ENCODE measurements around the gene MSLN.
"Not testable (repeated sequence)": the region's sequence is repeated elsewhere in the genome, so short reads cannot be mapped to it uniquely, and the experiment has no call there.

MSLN gene

DNA sequence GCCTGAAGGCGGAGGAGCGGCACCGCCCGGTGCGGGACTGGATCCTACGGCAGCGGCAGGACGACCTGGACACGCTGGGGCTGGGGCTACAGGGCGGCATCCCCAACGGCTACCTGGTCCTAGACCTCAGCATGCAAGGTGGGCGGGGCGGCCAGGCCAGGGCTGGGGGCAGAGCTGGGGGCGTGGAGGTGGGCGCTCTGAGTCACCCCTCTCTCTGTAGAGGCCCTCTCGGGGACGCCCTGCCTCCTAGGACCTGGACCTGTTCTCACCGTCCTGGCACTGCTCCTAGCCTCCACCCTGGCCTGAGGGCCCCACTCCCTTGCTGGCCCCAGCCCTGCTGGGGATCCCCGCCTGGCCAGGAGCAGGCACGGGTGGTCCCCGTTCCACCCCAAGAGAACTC lies 7.9 kb downstream of the MSLN start:
- no peak for DNase-seq (ENCODE audit: extremely low read depth, low read depth)
- TF ChIP-seq, protein P1, sequence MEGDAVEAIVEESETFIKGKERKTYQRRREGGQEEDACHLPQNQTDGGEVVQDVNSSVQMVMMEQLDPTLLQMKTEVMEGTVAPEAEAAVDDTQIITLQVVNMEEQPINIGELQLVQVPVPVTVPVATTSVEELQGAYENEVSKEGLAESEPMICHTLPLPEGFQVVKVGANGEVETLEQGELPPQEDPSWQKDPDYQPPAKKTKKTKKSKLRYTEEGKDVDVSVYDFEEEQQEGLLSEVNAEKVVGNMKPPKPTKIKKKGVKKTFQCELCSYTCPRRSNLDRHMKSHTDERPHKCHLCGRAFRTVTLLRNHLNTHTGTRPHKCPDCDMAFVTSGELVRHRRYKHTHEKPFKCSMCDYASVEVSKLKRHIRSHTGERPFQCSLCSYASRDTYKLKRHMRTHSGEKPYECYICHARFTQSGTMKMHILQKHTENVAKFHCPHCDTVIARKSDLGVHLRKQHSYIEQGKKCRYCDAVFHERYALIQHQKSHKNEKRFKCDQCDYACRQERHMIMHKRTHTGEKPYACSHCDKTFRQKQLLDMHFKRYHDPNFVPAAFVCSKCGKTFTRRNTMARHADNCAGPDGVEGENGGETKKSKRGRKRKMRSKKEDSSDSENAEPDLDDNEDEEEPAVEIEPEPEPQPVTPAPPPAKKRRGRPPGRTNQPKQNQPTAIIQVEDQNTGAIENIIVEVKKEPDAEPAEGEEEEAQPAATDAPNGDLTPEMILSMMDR (IDR thresholded peaks at IDR 0.05; ENCODE audit: low read depth, low read length) = no peak

DNA sequence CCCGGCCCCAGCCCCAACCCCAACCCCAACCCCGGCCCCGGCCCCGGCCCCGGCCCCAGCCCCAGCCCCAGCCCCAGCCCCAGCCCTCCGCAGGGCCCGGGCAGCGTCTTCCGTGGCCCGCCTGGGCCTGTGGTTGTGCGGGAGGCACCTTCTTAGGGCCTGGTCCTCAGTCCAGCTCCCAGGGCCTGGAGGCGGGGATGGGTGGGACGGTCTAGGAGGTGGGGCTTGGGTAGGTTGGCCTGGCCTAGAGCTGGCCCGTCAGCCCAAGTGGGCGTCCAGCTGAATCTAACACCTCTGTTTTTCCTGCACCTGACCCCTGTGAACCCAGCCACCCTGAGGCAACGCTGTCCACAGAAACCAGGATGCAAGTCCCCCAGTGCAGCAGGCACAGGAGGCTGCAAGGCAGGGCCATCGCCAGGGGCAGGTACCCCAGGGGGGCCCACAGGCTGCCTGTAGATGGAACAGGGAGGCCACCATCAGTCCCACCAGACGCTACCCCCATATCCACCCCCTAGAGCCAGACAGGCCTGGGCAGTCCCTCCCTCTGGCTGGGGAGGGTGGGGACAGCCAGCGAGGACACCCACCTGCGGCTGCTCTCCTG lies 8.8 kb downstream of the MSLN start:
- TF ChIP-seq, protein P1 (IDR thresholded peaks at IDR 0.05; ENCODE audit: low read depth, low read length) = no peak
- DNase-seq (ENCODE audit: extremely low read depth, low read depth) = no peak

DNA sequence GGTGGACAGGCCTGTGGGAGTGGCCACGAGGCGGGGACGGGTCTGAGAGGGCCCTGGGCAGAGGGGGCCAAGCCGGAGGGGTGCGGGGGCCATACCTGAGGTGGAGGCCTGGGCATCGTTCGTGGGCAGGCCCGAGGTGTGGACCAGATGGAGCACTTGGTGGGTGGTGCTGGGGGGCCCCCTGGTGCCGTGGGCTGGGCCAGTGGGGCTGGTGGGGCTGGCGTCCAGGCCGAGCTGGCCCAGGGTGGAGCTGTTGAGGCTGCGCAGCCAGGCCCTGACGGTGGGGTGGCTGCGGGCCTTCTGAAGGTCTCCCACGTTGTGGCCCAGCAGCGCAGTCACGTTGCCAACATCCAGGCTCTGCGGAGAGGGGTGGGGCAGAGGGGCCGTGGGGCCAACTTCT lies 9.4 kb downstream of the MSLN start:
- TF ChIP-seq, protein P1 (IDR thresholded peaks at IDR 0.05; ENCODE audit: low read depth, low read length) = no peak
- no peak for DNase-seq (ENCODE audit: extremely low read depth, low read depth)

DNA sequence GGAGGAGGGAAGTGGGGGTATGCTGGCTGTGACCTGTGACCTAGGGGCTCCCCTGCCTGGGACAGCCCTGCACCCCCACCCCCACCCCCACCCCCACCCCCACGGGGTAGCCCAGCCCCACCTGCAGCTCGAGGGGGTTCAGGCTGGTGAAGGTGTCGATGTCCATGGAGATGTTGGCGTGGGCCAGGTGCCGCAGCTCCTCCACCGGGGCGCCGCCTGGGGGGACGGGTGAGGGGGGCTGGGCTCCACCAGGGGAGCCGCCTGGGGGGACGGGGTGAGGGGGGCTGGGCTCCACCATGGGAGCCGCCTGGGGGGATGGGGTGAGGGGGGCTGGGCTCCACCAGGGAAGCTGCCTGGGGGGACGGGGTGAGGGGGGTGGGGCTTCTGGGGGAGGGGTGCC lies 9.9 kb downstream of the MSLN start:
- DNase-seq (ENCODE audit: extremely low read depth, low read depth) = no peak
- TF ChIP-seq, protein P1 (IDR thresholded peaks at IDR 0.05; ENCODE audit: low read depth, low read length) = no peak

DNA sequence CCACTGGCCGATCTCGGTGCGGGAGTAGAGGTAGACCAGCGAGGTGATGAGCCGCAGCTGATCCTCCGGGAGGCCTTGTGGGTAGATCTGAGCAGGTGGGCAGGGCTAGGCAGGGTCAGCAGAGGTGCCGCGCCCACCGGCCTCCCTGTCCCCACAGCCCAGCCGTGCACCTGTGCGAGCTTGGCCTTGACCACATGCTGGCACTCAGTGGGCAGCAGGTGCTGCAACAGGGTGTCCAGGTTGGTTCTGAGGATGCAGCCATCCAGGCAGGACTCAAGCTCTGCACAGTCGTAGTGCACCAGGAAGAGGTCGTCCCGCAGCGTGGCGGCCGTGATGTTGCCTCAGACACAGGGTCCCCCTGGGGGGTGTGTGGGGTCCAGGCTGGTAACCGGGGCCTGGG lies 12.4 kb downstream of the MSLN start:
- DNase-seq (ENCODE audit: extremely low read depth, low read depth) = no peak

DNA sequence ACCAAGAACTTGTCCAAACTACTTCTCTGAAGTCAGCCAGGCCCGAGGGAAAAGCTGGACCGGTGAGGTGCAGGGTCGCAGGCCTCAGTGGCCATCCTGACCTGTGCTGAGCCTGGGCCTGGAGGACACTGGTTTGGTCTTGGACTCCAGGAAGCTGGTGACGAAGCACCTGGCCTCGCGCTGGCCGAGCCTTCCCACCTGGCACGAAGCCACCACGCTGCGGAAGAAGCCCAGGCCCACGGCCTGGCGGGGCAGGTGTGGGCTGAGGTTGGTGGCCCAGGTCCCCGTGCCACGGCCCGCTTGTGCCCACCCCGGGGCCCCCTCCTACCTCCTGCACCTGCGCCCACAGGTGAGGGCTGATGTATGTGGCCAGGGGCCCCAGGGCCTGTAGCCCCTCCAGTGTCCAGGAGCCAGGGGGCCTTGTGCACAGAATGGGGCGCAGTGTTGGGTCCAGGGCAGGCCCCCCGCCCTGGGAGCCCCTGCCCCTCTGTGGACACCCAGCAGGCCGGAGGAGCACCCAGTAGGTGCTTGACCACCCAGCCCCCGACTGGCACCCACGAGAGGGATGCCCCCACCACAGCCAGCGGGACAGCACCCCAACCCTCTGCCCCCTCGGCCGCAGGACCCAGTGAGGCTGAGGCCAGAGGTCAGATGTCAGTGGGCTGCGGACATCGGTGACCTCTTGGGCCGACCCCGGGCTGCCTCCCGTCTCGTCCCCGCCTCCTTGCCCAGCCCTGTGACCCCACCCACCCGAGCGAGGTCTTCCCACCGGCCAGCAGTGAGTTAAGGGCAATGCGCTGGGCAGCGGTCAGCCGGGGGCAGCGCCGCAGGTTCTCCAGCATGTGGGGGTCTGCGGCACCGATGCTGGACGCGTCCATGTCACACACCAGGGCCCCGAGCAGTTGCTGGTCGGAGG lies 13.8 kb downstream of the MSLN start:
- no peak for DNase-seq (ENCODE audit: extremely low read depth, low read depth)
- TF ChIP-seq, protein P1 (IDR thresholded peaks at IDR 0.05; ENCODE audit: low read depth, low read length) = no peak

More for the DNA sequence above, 12.4 kb downstream of the MSLN start:
- TF ChIP-seq, protein P1 (IDR thresholded peaks at IDR 0.05; ENCODE audit: low read depth, low read length) = no peak

DNA sequence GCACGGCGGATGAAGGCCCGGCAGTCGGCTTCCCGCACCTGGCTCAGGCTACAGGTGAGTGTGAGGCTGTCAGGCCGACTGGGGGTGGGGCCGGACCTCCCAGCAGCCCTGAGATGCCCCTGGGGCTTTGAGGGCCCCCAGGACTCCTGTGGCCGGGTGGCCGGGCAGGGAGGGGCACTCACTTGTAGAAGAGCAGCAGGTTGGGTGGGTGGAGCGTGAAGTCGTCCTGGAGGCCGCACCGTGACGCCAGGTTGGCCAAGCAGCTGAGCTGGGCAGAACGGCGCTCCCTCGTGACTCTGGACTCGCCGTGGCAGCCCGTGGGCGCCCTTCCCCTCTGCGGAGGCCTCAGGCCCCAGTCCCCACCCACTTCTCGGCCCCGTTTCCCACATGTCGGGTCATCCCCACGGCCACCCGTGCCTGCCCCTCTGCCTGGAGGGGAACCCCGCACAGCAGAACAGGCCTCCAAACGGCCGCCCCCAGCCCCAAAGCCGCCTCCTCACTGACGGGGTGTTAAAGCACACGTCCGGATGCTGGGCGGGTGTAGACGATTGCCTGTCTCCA lies 14.8 kb downstream of the MSLN start:
- TF ChIP-seq, protein P1 (IDR thresholded peaks at IDR 0.05; ENCODE audit: low read depth, low read length) = no peak
- no peak for DNase-seq (ENCODE audit: extremely low read depth, low read depth)

DNA sequence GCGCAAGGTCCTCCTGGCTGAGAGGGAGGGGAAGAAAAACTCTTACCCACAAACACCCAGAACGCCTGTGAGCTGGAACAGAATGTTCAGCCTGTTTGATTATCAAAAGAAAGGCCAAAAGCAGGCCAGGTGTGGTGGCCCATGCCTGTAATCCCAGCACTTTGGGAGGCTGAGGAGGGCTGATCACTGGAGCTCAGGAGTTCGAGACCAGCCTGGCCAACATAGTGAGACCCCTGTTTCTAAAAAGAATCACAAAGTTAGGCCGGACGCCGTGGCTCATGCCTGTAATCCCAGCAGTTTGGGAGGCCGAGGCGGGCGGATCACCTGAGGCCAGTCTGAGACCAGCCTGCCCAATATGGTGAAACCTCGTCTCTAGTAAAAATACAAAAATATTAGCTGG lies 15.8 kb downstream of the MSLN start:
- not testable (repeated sequence) for DNase-seq (ENCODE audit: extremely low read depth, low read depth)
